Vagina (tissue), 2 donors: ENCODE data around the gene KLHL29. TPM values are rescaled to one million over a fixed set of nuclear protein-coding genes. Genes with fewer than 3 reads are reported as not detected.

Experiments used
- DNase-seq, 2 donors: peaks; one replicate each; pipeline ENCODE4 v3.0.0-alpha.2; 2017; ENCODE audit errors: extremely low spot score in 2 of 2
- H3K27ac ChIP-seq: fragments of 200-600 bp; sonication (generic); one replicate; pipeline ENCODE4 v1.5.1; 2019
- H3K27me3 ChIP-seq: fragments of 200-600 bp; sonication (generic); one replicate; pipeline ENCODE4 v1.5.1; 2019
- H3K36me3 ChIP-seq, 2 donors: fragments of 200-600 bp; sonication (generic); one replicate each; pipeline ENCODE4 v1.5.1; 2017 to 2019
- H3K4me1 ChIP-seq: fragments of 200-600 bp; sonication (generic); one replicate; pipeline ENCODE4 v1.5.1; 2019
- H3K4me3 ChIP-seq, 2 donors: fragments of 200-600 bp; sonication (generic); 1 replicate in 1 of 2; 2 replicates in 1 of 2; pipeline ENCODE4 v1.5.1; 2016 to 2019
- H3K9me3 ChIP-seq: fragments of 200-600 bp; sonication (generic); one replicate; pipeline ENCODE4 v1.5.1; 2019
- POLR2A ChIP-seq, 2 donors: fragments of 450-650 bp; IDR thresholded peaks; one replicate each; pipeline ENCODE4 v1.6.1; 2017; ENCODE audit warnings: antibody characterized with exemption in 2 of 2, mild to moderate bottlenecking in 2 of 2, moderate library complexity in 2 of 2
- POLR2AphosphoS5 ChIP-seq, 2 donors: sonication (generic); formaldehyde crosslinking; IDR thresholded peaks; one replicate each; pipeline ENCODE4 v1.9.0; 2017; ENCODE audit warnings: antibody characterized with exemption in 2 of 2, mild to moderate bottlenecking in 2 of 2, low read depth in 1 of 2; ENCODE audit not compliant: insufficient read depth in 1 of 2
- intact Hi-C: fragments of 100-400 bp; cut with DNase I; formaldehyde crosslinking; loops from one replicate; pipeline ENCODE4 v1.15.1; 2023
- total RNA-seq: library from RNA; depleted of rRNA; stranded (reverse); fragments of >200 nt; gene quantifications from one replicate; pipeline ENCODE4 v1.2.3, GENCODE V29; 2016
- TF ChIP-seq, protein P1 (sequence below), 3 experiments: fragments of 450-650 bp in 2 of 3; fragments of 200-600 bp in 1 of 3; sonication (generic) in 1 of 3; IDR thresholded peaks; one replicate each; pipeline ENCODE4 v1.5.1; 2017 to 2019; ENCODE audit warnings: antibody characterized with exemption in 3 of 3, mild to moderate bottlenecking in 2 of 3, moderate library complexity in 2 of 3

KLHL29 gene
- total RNA-seq, 1 donor from 2014 or later, result 19.4 TPM

DNA sequence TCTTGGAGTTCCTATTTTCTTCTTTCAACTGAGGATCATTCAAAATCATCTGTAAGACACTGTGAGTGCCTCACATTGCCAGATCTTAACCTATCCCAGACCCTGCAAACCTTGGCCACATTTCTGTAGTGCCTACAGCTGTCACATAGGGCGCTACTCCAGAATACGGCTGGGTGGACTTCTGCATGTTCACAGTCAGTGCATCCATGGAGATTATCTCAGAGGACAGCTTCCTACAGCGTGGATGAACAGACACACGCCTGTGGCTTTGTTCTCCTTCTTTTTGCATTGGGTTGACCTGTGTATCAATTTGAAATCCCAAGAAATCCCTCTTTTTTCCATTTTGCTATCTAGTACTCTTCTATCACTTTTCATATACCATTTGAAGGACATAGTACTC, 1.9 kb upstream of the KLHL29 start:
- peak in 1 of 2 donors; percentile 77 for DNase-seq
- intact Hi-C loops, result no loop called here
- Histone ChIP-seq H3K4me3 (no peak overlapping the region), H3K9me3 (no peaks in the 10 kb centered on the region), H3K36me3 (no peaks in the 10 kb centered on the region), H3K4me1 (peaks cover 26% of the 10 kb centered on the region), H3K27ac (no peak overlapping the region), H3K27me3 (no peaks in the 10 kb centered on the region)
- TF ChIP-seq POLR2A (IDR thresholded peaks at IDR 0.05), result no peak
- TF ChIP-seq, protein P1, sequence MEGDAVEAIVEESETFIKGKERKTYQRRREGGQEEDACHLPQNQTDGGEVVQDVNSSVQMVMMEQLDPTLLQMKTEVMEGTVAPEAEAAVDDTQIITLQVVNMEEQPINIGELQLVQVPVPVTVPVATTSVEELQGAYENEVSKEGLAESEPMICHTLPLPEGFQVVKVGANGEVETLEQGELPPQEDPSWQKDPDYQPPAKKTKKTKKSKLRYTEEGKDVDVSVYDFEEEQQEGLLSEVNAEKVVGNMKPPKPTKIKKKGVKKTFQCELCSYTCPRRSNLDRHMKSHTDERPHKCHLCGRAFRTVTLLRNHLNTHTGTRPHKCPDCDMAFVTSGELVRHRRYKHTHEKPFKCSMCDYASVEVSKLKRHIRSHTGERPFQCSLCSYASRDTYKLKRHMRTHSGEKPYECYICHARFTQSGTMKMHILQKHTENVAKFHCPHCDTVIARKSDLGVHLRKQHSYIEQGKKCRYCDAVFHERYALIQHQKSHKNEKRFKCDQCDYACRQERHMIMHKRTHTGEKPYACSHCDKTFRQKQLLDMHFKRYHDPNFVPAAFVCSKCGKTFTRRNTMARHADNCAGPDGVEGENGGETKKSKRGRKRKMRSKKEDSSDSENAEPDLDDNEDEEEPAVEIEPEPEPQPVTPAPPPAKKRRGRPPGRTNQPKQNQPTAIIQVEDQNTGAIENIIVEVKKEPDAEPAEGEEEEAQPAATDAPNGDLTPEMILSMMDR (IDR thresholded peaks at IDR 0.05), result no peak
- no peak for TF ChIP-seq POLR2AphosphoS5 (IDR thresholded peaks at IDR 0.05; ENCODE audit: insufficient read depth in 1 of 2, low read depth in 1 of 2)

DNA sequence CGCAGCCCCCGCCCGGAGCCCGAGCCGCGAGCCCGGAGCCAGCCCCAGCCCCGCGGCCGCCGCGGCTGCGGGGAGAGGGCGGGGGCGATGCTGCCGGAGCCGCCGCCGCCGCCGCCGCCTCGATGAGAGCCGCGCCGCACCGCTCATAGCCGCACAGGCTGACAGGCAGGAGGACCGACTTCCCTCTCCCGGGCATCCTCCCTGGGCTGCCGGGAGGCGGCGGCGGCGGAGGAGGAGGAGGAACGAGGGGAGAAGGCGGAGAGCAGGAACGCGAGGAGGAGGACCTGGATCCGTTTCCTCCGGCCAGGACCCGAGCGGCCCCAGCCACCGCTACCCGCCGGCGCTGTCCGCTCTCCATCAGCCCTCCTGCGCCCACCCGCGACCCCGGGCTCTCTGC, 370 bp downstream of the KLHL29 start:
- TF ChIP-seq, protein P1 (IDR thresholded peaks at IDR 0.05), result no peak
- TF ChIP-seq POLR2A (IDR thresholded peaks at IDR 0.05) (no peak), POLR2AphosphoS5 (IDR thresholded peaks at IDR 0.05; ENCODE audit: insufficient read depth in 1 of 2, low read depth in 1 of 2) (no peak)
- DNase-seq, result peak; percentile 79 to 82
- Histone ChIP-seq H3K4me1 (peaks cover 23% of the 10 kb centered on the region), H3K9me3 (no peaks in the 10 kb centered on the region), H3K27ac (peak overlapping the region; percentile 70), H3K27me3 (no peaks in the 10 kb centered on the region), H3K4me3 (peak overlapping the region; percentile 77 to 94), H3K36me3 (no peaks in the 10 kb centered on the region)
- intact Hi-C loops, result loop anchor here (5.0 kb wide), 1 partner anchor 232 kb away; no protein-coding TSS in a partner anchor

DNA sequence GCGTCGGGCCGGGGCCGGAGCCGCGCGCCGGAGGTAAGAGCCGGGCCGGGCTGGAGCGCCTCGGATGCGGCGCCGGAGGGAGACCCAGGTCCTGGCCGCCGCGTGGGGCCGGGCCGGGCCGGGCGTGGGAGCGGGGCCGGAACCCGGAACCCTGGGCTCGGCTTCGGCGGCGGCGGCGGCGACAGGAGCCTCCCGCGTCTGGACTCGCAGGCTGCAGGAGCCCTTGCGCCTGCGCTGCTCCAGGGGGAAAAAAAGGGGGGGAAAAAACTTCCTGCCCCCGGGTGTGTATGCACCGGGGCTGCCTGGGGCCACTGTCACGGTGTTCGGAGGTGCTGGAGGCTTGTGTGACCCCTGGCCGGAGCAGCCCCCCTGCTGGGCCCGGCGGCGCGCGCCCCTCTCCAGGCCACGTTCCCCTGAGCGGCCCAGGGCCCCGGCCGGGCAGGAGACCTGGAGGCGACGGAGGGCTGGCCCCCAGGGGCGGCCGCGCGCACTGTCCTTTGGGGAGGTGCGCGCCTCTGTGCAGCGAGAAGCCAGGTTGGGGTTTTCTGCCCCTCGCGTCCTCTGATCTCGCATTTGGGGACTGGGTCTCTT, 864 bp downstream of the KLHL29 start:
- no peaks in the 10 kb centered on the region for H3K27me3 ChIP-seq
- H3K4me1 ChIP-seq, result peaks cover 19% of the 10 kb centered on the region

DNA sequence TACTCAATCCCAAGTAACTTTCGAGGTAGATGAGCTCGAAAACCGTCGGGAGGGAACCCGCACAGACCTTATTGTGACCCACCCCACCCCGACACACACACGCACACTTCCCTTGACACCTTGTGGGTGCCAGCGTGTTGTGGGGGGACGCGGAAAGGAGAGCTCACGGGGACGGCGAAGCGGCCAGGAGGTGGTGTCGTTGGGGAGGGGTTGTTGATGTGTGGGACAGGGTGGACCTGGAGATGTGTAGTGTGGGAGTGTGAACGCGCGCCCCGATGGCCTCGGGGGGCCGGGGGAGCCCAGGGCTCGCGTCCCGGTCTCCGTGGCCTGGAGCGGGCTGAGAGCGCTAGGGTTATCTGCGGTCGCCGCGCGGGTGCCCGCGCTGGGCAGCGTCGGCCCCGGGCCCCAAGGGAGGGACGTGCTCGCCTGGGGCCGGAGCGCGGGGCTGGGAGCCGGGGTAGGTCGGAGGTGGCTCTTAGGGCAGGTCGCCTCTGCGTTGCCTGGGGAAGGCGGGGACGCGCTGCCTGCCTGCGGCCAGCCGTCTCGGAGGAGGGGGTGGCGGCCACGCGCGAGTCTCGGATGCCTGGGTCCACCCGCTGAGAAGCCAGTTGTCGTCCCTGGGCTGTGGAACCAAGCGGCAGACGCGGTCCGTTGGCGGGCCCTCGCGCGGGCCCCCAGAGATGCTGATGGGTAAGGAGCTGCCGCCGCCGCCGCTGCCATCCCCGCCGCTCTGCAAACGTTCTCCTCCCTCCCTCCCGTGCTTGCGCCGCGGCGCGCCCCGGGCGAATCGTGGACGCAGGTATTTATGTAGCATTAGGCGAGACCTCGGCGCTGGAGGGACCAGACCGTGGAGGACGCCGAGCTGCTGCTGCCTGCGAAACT, 1.6 kb downstream of the KLHL29 start:
- DNase-seq, result peak; percentile 82 to 83
- no peaks in the 10 kb centered on the region for H3K9me3 ChIP-seq
- TF ChIP-seq POLR2AphosphoS5 (IDR thresholded peaks at IDR 0.05; ENCODE audit: insufficient read depth in 1 of 2, low read depth in 1 of 2) (peak in 1 of 2 donors; percentile 37), POLR2A (IDR thresholded peaks at IDR 0.05) (no peak)
- TF ChIP-seq, protein P1 (IDR thresholded peaks at IDR 0.05), result no peak
- intact Hi-C loops, result loop anchor here (5.0 kb wide), 1 partner anchor 231 kb away; no protein-coding TSS in a partner anchor
- peaks cover 15% of the 10 kb centered on the region for H3K4me1 ChIP-seq
- H3K4me3 ChIP-seq, result peak overlapping the region; percentile 77 to 94
- peak overlapping the region; percentile 70 for H3K27ac ChIP-seq
- no peaks in the 10 kb centered on the region for H3K27me3 ChIP-seq
- H3K36me3 ChIP-seq, result no peaks in the 10 kb centered on the region

More for the DNA sequence above, 864 bp downstream of the KLHL29 start:
- TF ChIP-seq, protein P1 (IDR thresholded peaks at IDR 0.05), result no peak
- TF ChIP-seq POLR2A (IDR thresholded peaks at IDR 0.05) (no peak), POLR2AphosphoS5 (IDR thresholded peaks at IDR 0.05; ENCODE audit: insufficient read depth in 1 of 2, low read depth in 1 of 2) (no peak)
- Histone ChIP-seq H3K9me3 (no peaks in the 10 kb centered on the region), H3K27ac (peak overlapping the region; percentile 70), H3K4me3 (peak overlapping the region; percentile 77 to 94), H3K36me3 (no peaks in the 10 kb centered on the region)
- intact Hi-C loops, result loop anchor here (5.0 kb wide), 1 partner anchor 231 kb away; no protein-coding TSS in a partner anchor
- peak; percentile 79 to 86 for DNase-seq
